GM04503 (cell line): Measurements from ENCODE around the gene UGT1A5.
A peak's percentile ranks its signal among the peaks of the same experiment; 100 is the strongest.
"Not testable (repeated sequence)": the region's sequence is repeated elsewhere in the genome, so short reads cannot be mapped to it uniquely, and the experiment has no call there.

Experiments used
- DNase-seq: peaks from one replicate; pipeline ENCODE4 v3.0.0-alpha.2; 2012; ENCODE audit warnings: low read depth

The UGT1A5 gene

DNA sequence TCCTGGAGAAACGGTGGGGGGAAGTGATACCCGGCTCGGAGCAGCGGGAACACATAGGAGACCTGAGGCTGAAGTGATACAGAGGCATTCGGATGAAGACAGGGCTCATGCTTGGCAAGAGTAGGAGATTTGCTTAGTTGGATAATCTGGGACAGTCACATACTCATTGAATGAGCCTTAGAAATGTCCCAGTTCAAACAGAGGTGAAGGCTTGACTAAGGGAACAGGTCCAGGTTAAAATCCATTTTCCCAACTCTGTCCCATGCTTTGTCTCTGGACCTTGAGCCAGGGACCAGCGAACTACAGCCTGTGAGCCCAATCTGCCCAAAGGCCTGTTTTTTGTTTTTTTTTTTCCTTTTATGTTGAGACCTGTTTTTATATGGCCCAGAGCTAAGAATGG is 18.7 kb upstream of the UGT1A5 start:
- DNase-seq = no peak

DNA sequence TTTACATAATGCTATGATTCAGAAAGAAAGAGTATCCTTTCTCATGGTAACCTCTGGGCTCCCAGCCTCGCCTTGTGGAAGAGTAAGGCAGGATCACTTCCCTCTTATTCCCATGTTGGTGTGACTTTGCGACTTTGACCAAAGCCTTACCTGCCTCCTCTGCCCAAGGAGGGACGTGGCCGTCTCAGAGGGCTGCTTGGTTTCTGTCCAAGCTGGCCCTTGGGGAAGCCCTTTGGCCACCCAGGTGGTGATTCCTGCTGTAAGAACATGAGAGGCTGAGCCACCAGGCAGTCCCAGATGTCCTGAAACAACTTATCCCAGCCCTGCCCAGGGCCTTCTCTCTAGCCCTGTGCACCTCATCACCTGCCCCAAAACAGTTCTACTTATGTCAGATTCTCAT is 14.0 kb upstream of the UGT1A5 start:
- no peak for DNase-seq

- DNase-seq = no peak
These were observed 13.2 kb upstream of the UGT1A5 start for GRCh38 chr2:233699424-233700027.

DNA sequence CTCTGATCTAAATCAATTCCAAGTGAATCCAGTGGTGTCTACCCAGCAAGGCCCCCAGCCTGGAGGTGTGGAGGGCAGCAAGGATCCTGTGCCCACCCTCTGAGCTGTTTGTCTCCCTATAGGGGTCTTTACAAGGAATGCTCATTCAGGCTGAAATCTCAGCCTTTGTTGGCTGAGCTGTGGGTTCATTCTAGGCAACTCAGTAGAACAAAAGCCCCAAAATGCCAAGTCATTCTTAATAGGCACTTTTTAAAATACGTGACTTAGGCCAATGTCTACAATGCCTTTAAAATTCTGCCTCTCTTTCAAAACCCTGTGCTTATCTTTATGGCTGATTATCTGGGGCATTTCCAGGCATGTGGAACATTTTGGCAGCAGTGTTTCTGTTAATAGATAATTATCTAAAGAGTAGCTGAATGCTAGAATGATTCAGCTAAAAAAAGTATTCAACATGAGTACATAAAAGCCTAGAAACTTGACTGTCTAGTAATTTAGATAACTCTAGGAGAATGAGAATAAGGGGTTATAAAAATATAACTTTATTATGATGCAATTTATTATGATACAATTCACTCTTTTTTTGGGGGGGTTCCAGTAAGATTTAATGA is 12.6 kb upstream of the UGT1A5 start:
- DNase-seq = no peak

GRCh38 chr2:233700842-233701241 is 11.9 kb upstream of the UGT1A5 start:
- not testable (repeated sequence) for DNase-seq

DNA sequence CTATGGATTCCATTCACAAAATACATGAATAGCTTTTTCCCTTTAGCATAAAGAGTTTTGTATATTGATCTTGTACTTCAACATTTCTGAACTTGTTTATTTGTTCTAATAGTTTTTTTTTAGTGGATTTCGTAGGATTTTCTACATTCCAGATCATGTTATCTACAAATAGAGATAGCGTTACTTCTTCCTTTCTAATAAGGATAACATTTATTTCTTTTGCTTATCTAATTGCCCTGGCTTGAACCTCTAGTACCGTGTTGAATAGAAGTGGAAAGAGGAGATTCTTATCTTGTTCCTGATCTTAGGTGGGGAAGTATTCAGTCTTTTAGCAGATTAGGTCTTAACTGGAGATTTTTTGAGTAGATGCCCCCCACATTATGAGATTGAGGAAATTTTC is 10.5 kb upstream of the UGT1A5 start:
- DNase-seq = no peak

- peak; percentile 21 for DNase-seq
These were observed 6.7 kb upstream of the UGT1A5 start for GRCh38 chr2:233705911-233706506.

DNA sequence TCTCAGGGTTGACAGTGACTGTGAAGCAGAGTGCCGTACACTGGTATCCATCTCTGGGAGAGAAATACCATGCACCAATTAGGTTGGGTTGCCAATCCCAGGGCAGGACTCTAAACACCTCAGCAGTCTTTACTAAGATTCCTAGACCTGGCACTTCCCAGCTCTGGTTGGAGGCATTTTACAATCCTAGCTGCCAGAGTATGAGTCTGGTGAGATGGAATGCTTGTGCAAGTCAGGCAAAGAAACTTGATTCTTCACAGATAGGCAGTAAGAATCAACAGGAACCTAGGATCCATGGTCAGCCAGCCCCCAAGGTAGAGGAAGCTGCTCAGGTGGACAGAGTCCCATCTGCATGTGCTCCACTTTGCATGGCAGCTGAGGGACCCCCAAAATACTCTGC is 6.0 kb upstream of the UGT1A5 start:
- DNase-seq = peak; percentile 20

DNA sequence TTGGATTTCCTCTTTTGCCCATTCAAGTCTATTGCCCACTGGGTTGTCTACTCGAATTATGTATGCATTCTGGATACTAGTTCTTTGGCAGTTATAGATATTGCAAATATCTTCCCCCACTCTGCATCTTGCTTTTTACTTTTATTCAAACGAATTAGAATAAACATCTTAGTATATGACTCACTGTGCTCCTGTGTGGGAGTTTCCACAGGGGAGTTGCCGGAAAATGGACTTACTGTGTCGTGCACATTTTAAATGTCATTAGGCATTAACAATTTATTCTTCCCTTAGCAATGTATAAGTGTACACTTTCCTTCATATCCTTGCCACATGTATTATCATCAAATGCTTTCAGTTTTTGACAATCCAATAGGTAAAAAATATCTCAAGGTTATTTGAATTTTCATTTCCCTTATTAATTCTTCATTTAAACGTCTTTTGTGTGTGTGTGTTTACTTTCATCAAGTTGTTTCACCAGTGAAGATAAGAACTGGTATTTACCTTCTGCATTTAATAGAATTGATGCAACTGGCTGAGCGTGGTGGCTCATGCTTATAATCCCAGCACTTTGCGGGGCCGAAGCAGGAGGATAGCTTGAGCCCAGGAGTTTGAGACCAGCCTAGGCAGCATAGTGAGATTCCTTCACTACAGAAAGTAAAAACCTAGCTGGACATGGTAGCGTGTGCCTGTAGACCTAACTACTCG is 4.6 kb upstream of the UGT1A5 start:
- DNase-seq = no peak

DNA sequence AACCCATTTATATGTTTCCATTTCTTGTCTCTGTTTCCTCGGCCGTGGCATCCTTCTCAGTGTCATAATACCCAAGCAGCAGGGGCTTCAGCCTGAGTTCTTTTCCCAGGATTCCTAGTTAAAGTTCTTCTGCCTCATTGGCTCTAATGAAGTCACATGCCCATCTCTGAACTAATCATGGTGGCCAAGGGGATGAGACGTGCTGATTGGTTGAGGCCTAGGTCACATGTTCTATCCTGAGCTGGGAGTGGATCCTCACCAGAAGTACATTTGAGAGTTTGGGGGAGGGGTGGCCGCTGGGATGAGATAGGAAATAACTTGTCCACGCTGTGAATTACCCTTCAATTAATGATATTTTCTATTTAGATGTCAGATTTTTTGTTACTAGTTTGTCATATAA is 3.8 kb upstream of the UGT1A5 start:
- DNase-seq = no peak

GRCh38 chr2:233711312-233712008 is 1.2 kb upstream of the UGT1A5 start:
- DNase-seq = no peak

DNA sequence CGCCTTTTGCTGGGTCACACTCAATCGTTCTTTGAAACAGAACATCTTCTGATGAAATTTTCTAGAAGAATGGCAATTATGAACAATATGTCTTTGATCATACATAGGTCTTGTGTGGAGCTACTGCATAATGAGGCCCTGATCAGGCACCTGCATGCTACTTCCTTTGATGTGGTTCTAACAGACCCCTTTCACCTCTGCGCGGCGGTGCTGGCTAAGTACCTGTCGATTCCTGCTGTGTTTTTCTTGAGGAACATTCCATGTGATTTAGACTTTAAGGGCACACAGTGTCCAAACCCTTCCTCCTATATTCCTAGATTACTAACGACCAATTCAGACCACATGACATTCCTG is 532 bp downstream of the UGT1A5 start:
- no peak for DNase-seq

GRCh38 chr2:233714121-233714520 is 1.4 kb downstream of the UGT1A5 start:
- DNase-seq = no peak

- no peak for DNase-seq
These were observed 5.8 kb downstream of the UGT1A5 start, which contains the start of gene UGT1A4 for GRCh38 chr2:233718552-233718951. Gene UGT1A4, plus strand, starts transcription at chr2:233718736. Its CDS starts 85 bp downstream, at chr2:233718821.

DNA sequence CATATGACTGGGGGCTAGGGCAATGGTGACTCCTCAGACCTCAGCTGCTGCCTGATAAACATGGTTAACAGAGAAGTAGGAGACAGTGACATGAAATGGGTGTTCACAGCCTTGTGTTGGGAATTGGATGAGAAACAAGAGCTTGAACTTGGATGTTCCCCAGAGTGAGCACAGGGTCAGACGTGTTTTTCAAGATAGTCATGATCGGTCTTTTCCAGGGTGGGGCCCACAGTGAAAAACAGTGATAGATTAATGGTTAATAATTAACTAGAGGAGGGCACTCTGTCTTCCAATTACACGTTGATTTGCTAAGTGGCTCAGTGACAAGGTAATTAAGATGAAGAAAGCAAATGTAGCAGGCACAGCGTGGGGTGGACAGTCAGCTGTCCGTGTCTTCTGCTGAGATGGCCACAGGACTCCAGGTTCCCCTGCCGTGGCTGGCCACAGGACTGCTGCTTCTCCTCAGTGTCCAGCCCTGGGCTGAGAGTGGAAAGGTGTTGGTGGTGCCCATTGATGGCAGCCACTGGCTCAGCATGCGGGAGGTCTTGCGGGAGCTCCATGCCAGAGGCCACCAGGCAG is 16.1 kb downstream of the UGT1A5 start, which contains the start of gene UGT1A3:
UGT1A3 (plus strand) TSS at position 320 of the 579 bp plus-strand sequence; CDS start at position 405, 85 bp downstream.
- no peak for DNase-seq

GRCh38 chr2:233736868-233737653 is 24.4 kb downstream of the UGT1A5 start:
- not testable (repeated sequence) for DNase-seq

DNA sequence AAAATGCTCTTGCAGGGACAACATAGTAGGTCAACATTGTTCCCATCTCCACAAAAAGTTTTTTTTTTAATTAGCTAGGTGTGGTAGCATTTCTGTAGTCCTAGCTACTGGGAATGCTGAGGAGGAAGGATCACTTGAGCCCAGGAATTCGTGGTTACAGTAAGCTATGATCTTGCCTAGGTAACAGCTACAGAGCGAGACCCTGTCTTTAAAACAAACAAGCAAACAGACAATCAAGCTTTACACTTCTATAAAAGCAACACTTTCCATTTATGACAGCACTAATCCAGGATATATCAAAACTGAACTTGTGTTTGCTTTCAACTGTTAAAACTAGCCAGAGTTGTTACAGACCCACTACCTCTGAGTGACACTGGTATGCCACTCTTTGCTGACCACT is 28.2 kb downstream of the UGT1A5 start:
- DNase-seq = no peak

GRCh38 chr2:233743464-233744259 is 31.0 kb downstream of the UGT1A5 start:
- no peak for DNase-seq

GRCh38 chr2:233745073-233745755 is 32.5 kb downstream of the UGT1A5 start:
- DNase-seq = no peak

- DNase-seq = not testable (repeated sequence)
These were observed 33.1 kb downstream of the UGT1A5 start for GRCh38 chr2:233745838-233746237.
